Fibroblast of pulmonary artery (primary cell): ENCODE measurements around the gene JAG2.
A peak's percentile ranks its signal among the peaks of the same experiment; 100 is the strongest.

Experiments used
- DNase-seq: peaks from one replicate; pipeline ENCODE4 v3.0.0-alpha.2; 2010; ENCODE audit warnings: low read depth
- H3K4me3 ChIP-seq: replicated peaks from 2 replicates; pipeline ENCODE4 v1.5.1; 2011; ENCODE audit warnings: low read depth, mild to moderate bottlenecking, control low read depth, low read length, moderate library complexity
- CTCF ChIP-seq: IDR thresholded peaks from 2 replicates; pipeline ENCODE4 v1.5.1; 2011; ENCODE audit warnings: mild to moderate bottlenecking, control low read depth, low read length, inconsistent platforms; ENCODE audit errors: missing control alignments

JAG2 gene

GRCh38 chr14:105172476-105172875, 3.9 kb upstream of the JAG2 start:
- H3K4me3 ChIP-seq = no peak overlapping the region
- no peak for TF ChIP-seq CTCF
- no peak for DNase-seq

GRCh38 chr14:105171004-105171673, 2.6 kb upstream of the JAG2 start:
- no peak for TF ChIP-seq CTCF
- H3K4me3 ChIP-seq = no peak overlapping the region
- no peak for DNase-seq

GRCh38 chr14:105169776-105170655, 1.4 kb upstream of the JAG2 start:
- TF ChIP-seq CTCF = no peak
- no peak for DNase-seq
- H3K4me3 ChIP-seq = no peak overlapping the region

- no peak for DNase-seq
- peak; percentile 34 for TF ChIP-seq CTCF
- H3K4me3 ChIP-seq = no peak overlapping the region
Measured at GRCh38 chr14:105168979-105169507, 467 bp upstream of the JAG2 start.

GRCh38 chr14:105168093-105168420, 519 bp downstream of the JAG2 start:
- H3K4me3 ChIP-seq = no peak overlapping the region
- no peak for DNase-seq
- no peak for TF ChIP-seq CTCF

GRCh38 chr14:105167303-105168092, 1.1 kb downstream of the JAG2 start:
- no peak for DNase-seq
- no peak overlapping the region for H3K4me3 ChIP-seq
- no peak for TF ChIP-seq CTCF
